Osteoblast (primary cell): ENCODE measurements around the gene SLC12A7. TPM values are rescaled to one million over a fixed set of nuclear protein-coding genes. Genes with fewer than 3 reads are reported as not detected.
A peak's percentile ranks its signal among the peaks of the same experiment; 100 is the strongest.

Experiments used
- DNase-seq: peaks from one replicate; pipeline ENCODE4 v3.0.0; 2011; ENCODE audit warnings: low spot score, mixed read lengths; ENCODE audit not compliant: insufficient read length; ENCODE audit errors: missing footprints
- H2AFZ ChIP-seq: 2 replicates; pipeline ENCODE4 v1.6.0; 2011; ENCODE audit warnings: mild to moderate bottlenecking, low read length
- H3K27ac ChIP-seq: 2 replicates; pipeline ENCODE4 v1.5.1; 2011; ENCODE audit warnings: mild to moderate bottlenecking, low read depth, low read length, moderate library complexity
- H3K27me3 ChIP-seq: 2 replicates; pipeline ENCODE4 v1.6.0; 2012; ENCODE audit warnings: mild to moderate bottlenecking, control low read depth, inconsistent platforms, low read length, moderate library complexity; ENCODE audit not compliant: insufficient read depth
- H3K36me3 ChIP-seq: 2 replicates; pipeline ENCODE4 v1.5.1; 2011; ENCODE audit warnings: mild to moderate bottlenecking, low read length, control low read depth, moderate library complexity; ENCODE audit not compliant: insufficient read depth
- H3K4me1 ChIP-seq: 2 replicates; pipeline ENCODE4 v1.5.1; 2011; ENCODE audit warnings: mild to moderate bottlenecking, low read length, control low read depth, moderate library complexity; ENCODE audit not compliant: insufficient read depth
- H3K4me2 ChIP-seq: 2 replicates; pipeline ENCODE4 v1.6.0; 2011; ENCODE audit warnings: mild to moderate bottlenecking, low read length; ENCODE audit not compliant: insufficient read depth
- H3K4me3 ChIP-seq: fragments of 200-600 bp; sonication (generic); 3 replicates; pipeline ENCODE4 v1.5.1; 2012; ENCODE audit warnings: mild to moderate bottlenecking, low read length, inconsistent platforms; ENCODE audit not compliant: insufficient read depth
- H3K79me2 ChIP-seq: 2 replicates; pipeline ENCODE4 v1.6.0; 2012; ENCODE audit warnings: mild to moderate bottlenecking, low read length, control low read depth, inconsistent platforms; ENCODE audit not compliant: insufficient read depth
- H3K9me3 ChIP-seq: 2 replicates; pipeline ENCODE4 v1.5.1; 2011; ENCODE audit warnings: low read depth, low read length, control low read depth
- H4K20me1 ChIP-seq: 2 replicates; pipeline ENCODE4 v1.6.0; 2012; ENCODE audit warnings: mild to moderate bottlenecking, low read length, control low read depth; ENCODE audit not compliant: insufficient read depth
- CTCF ChIP-seq: IDR thresholded peaks from 2 replicates; pipeline ENCODE4 v1.5.1; 2011; ENCODE audit warnings: mild to moderate bottlenecking, low read depth, low read length, moderate library complexity; ENCODE audit errors: extremely low read depth
- total RNA-seq: library from RNA; depleted of rRNA; stranded (reverse); fragments of >200 nt; gene quantifications from 2 replicates; pipeline ENCODE4 v1.2.3, GENCODE V29; 2012

SLC12A7 gene
- total RNA-seq, 1 donor = 6.9 TPM

GRCh38 chr5:1037123-1037670, 74.7 kb downstream of the SLC12A7 start:
- Histone ChIP-seq H3K36me3 (no peaks in the 10 kb centered on the region), H3K4me1 (no peaks in the 10 kb centered on the region), H4K20me1 (no peaks in the 10 kb centered on the region), H2AFZ (no peak overlapping the region), H3K4me2 (no peak overlapping the region), H3K79me2 (no peaks in the 10 kb centered on the region), H3K27ac (no peak overlapping the region), H3K4me3 (no peak overlapping the region), H3K27me3 (no peaks in the 10 kb centered on the region), H3K9me3 (no peaks in the 10 kb centered on the region)
- no peak for TF ChIP-seq CTCF
- DNase-seq = peak; percentile 42

- Histone ChIP-seq H3K27ac (no peak overlapping the region), H3K9me3 (no peaks in the 10 kb centered on the region), H3K4me2 (no peak overlapping the region), H3K4me1 (no peaks in the 10 kb centered on the region), H3K36me3 (no peaks in the 10 kb centered on the region), H4K20me1 (no peaks in the 10 kb centered on the region), H3K27me3 (no peaks in the 10 kb centered on the region), H3K4me3 (no peak overlapping the region), H3K79me2 (no peaks in the 10 kb centered on the region), H2AFZ (no peak overlapping the region)
- peak; percentile 61 for DNase-seq
- no peak for TF ChIP-seq CTCF
These were observed 75.2 kb downstream of the SLC12A7 start for GRCh38 chr5:1036504-1037122.

- Histone ChIP-seq H3K36me3 (no peaks in the 10 kb centered on the region), H3K9me3 (no peaks in the 10 kb centered on the region), H4K20me1 (no peaks in the 10 kb centered on the region), H3K27me3 (no peaks in the 10 kb centered on the region), H3K4me1 (no peaks in the 10 kb centered on the region), H3K4me2 (no peak overlapping the region), H3K79me2 (no peaks in the 10 kb centered on the region), H3K4me3 (no peak overlapping the region), H2AFZ (no peak overlapping the region), H3K27ac (no peak overlapping the region)
- TF ChIP-seq CTCF = no peak
- peak; percentile 72 for DNase-seq
These were observed 76.2 kb downstream of the SLC12A7 start for GRCh38 chr5:1035421-1036405.

GRCh38 chr5:1034986-1035385, 76.9 kb downstream of the SLC12A7 start:
- DNase-seq = no peak
- H3K4me2 ChIP-seq = no peak overlapping the region
- no peaks in the 10 kb centered on the region for H3K79me2 ChIP-seq
- H3K9me3 ChIP-seq = no peaks in the 10 kb centered on the region
- no peaks in the 10 kb centered on the region for H3K27me3 ChIP-seq
- TF ChIP-seq CTCF = no peak
- no peak overlapping the region for H3K27ac ChIP-seq
- H3K4me1 ChIP-seq = no peaks in the 10 kb centered on the region
- no peaks in the 10 kb centered on the region for H4K20me1 ChIP-seq
- H3K36me3 ChIP-seq = no peaks in the 10 kb centered on the region
- no peak overlapping the region for H3K4me3 ChIP-seq
- H2AFZ ChIP-seq = no peak overlapping the region
